IMR-90 (cell line): ENCODE measurements around the gene PATJ. TPM values are rescaled to one million over a fixed set of nuclear protein-coding genes. Genes with fewer than 3 reads are reported as not detected.
A peak's percentile ranks its signal among the peaks of the same experiment; 100 is the strongest.

Experiments
- ATAC-seq: fragments of 200-7000 bp; cut with Tn5 transposase; 2 replicates; pipeline ENCODE4 v1.9.1; 2020; ENCODE audit warnings: low read depth, mild to moderate bottlenecking, moderate library complexity
- BruUV-seq: library from RNA; stranded (reverse); fragments of 400-500 nt; replicated peaks from 2 replicates; lab custom pipeline; 2021; lab: Mats Ljungman, UMichigan
- CTCF ChIA-PET: fragments of 300-600 bp; formaldehyde crosslinking; extraction: SDS; loops from one replicate; lab custom pipeline; 2021; ENCODE audit warnings: antibody characterized with exemption; lab: Yijun Ruan, JAX
- POLR2A ChIA-PET: fragments of 300-600 bp; sonication (Branson Sonifier 250); formaldehyde crosslinking; loops from one replicate; lab custom pipeline; 2022; ENCODE audit warnings: antibody characterized with exemption; ENCODE audit not compliant: unreplicated experiment; lab: Charles Lee
- DNase-seq: peaks from one replicate; pipeline ENCODE4 v3.0.0; 2013
- H2AFZ ChIP-seq: replicated peaks from 2 replicates; pipeline ENCODE3; 2013; ENCODE audit warnings: low read length, mild to moderate bottlenecking; ENCODE audit not compliant: poor library complexity
- H2AK5ac ChIP-seq: 2 replicates; pipeline ENCODE4 v1.6.1; 2013; ENCODE audit warnings: low read depth, low read length, inconsistent platforms
- H2AK9ac ChIP-seq: replicated peaks from 2 replicates; pipeline ENCODE3; 2013; ENCODE audit warnings: mild to moderate bottlenecking, low read depth, low read length, moderate library complexity; ENCODE audit not compliant: poor library complexity
- H2BK120ac ChIP-seq: 2 replicates; pipeline ENCODE4 v1.6.1; 2013; ENCODE audit warnings: low read depth, low read length, inconsistent platforms
- H2BK15ac ChIP-seq: 3 replicates; pipeline ENCODE4 v1.6.1; 2013; ENCODE audit warnings: low read depth, low read length, inconsistent platforms
- H2BK20ac ChIP-seq: 2 replicates; pipeline ENCODE4 v1.6.1; 2013; ENCODE audit warnings: low read depth, mild to moderate bottlenecking, inconsistent platforms, low read length, moderate library complexity
- H2BK5ac ChIP-seq: 2 replicates; pipeline ENCODE4 v1.6.1; 2013; ENCODE audit warnings: mild to moderate bottlenecking, low read depth, low read length, inconsistent platforms; ENCODE audit not compliant: poor library complexity, severe bottlenecking
- H3K14ac ChIP-seq: replicated peaks from 2 replicates; pipeline ENCODE4 v1.6.1; 2013; ENCODE audit warnings: low read depth, low read length, inconsistent platforms
- H3K18ac ChIP-seq: 2 replicates; pipeline ENCODE4 v1.6.1; 2013; ENCODE audit warnings: low read depth, low read length, control low read depth
- H3K23ac ChIP-seq: 2 replicates; pipeline ENCODE4 v1.6.1; 2013; ENCODE audit warnings: low read depth, low read length, inconsistent platforms
- H3K27ac ChIP-seq: 2 replicates; pipeline ENCODE4 v1.5.1; 2013; ENCODE audit warnings: mild to moderate bottlenecking, control low read depth, low read length; ENCODE audit not compliant: insufficient read depth
- H3K27me3 ChIP-seq: 2 replicates; pipeline ENCODE4 v1.6.1; 2013; ENCODE audit warnings: low read length; ENCODE audit not compliant: control insufficient read depth, insufficient read depth
- H3K36me3 ChIP-seq: 2 replicates; pipeline ENCODE4 v1.6.1; 2013; ENCODE audit warnings: low read length, mixed read lengths; ENCODE audit not compliant: control insufficient read depth, insufficient read depth
- H3K4ac ChIP-seq: 2 replicates; pipeline ENCODE4 v1.6.1; 2013; ENCODE audit warnings: low read depth, low read length, inconsistent platforms
- H3K4me1 ChIP-seq: 2 replicates; pipeline ENCODE4 v1.6.1; 2013; ENCODE audit warnings: low read length, mixed read lengths; ENCODE audit not compliant: control insufficient read depth, insufficient read depth
- H3K4me2 ChIP-seq: 2 replicates; pipeline ENCODE4 v1.6.1; 2013; ENCODE audit warnings: low read depth, mild to moderate bottlenecking, control low read depth, low read length, moderate library complexity
- H3K4me3 ChIP-seq: 2 replicates; pipeline ENCODE4 v1.5.1; 2013; ENCODE audit warnings: low read depth, mild to moderate bottlenecking, control low read depth, low read length, moderate library complexity; ENCODE audit not compliant: insufficient read depth
- H3K56ac ChIP-seq: 2 replicates; pipeline ENCODE4 v1.6.1; 2013; ENCODE audit warnings: low read length, inconsistent platforms; ENCODE audit not compliant: insufficient read depth; ENCODE audit errors: extremely low read depth
- H3K79me1 ChIP-seq, 2 experiments: 2 replicates each; pipeline ENCODE4 v1.6.1; 2013; ENCODE audit warnings: low read length in 2 of 2, inconsistent platforms in 1 of 2, low read depth in 1 of 2
- H3K9ac ChIP-seq: 2 replicates; pipeline ENCODE4 v1.6.1; 2013; ENCODE audit warnings: low read depth, low read length, control low read depth
- H3K9me1 ChIP-seq: 2 replicates; pipeline ENCODE4 v1.6.1; 2013; ENCODE audit warnings: low read length, inconsistent platforms; ENCODE audit not compliant: insufficient read depth
- H3K9me3 ChIP-seq: 2 replicates; pipeline ENCODE4 v1.6.1; 2013; ENCODE audit warnings: low read length; ENCODE audit not compliant: control insufficient read depth, insufficient read depth
- H4K20me1 ChIP-seq: 2 replicates; pipeline ENCODE4 v1.6.1; 2013; ENCODE audit warnings: low read length, inconsistent platforms; ENCODE audit not compliant: insufficient read depth
- H4K5ac ChIP-seq: 2 replicates; pipeline ENCODE4 v1.6.1; 2013; ENCODE audit warnings: mild to moderate bottlenecking, low read depth, low read length, control low read depth
- H4K8ac ChIP-seq, 2 experiments: 2 replicates each; pipeline ENCODE4 v1.6.1; 2013; ENCODE audit warnings: low read depth in 2 of 2, low read length in 2 of 2, control low read depth in 1 of 2, inconsistent platforms in 1 of 2
- H4K91ac ChIP-seq: 2 replicates; pipeline ENCODE4 v1.6.1; 2013; ENCODE audit warnings: low read depth, low read length, inconsistent platforms; ENCODE audit not compliant: insufficient read depth
- CEBPB ChIP-seq: IDR thresholded peaks from 2 replicates; pipeline ENCODE4 v1.6.1; 2012; ENCODE audit warnings: low read depth, low read length, improper control_type of control experiment
- RAD21 ChIP-seq: IDR thresholded peaks from 2 replicates; pipeline ENCODE4 v1.6.1; 2012; ENCODE audit warnings: low read length, improper control_type of control experiment
- WGBS, 2 experiments: methylation state at CpG; one replicate each; pipeline versions ENCODE4 v1.1.5 to v1.1.7; 2013; ENCODE audit warnings: missing lambda C conversion rate in 2 of 2; ENCODE audit not compliant: insufficient read length in 1 of 2; ENCODE audit errors: extremely low coverage in 2 of 2; 5-methylcytosine and 5-hydroxymethylcytosine counted together
- dilution Hi-C: fragments of 300-500 bp; cut with HindIII; formaldehyde crosslinking; loops from one replicate; pipeline ENCODE4 v1.14.3; 2018; ENCODE audit warnings: low sequenced_read_pairs; ENCODE audit not compliant: unreplicated experiment
- in situ Hi-C: fragments of 300-500 bp; cut with MboI; formaldehyde crosslinking; loops from 3 replicates; pipeline ENCODE4 v1.14.3; 2019; ENCODE audit warnings: low sequenced_read_pairs, inconsistent platforms, mixed read lengths
- intact Hi-C: fragments of 100-400 bp; cut with micrococcal nuclease; formaldehyde crosslinking; loops from 2 replicates; pipeline ENCODE4 v1.10.0; 2022
- polyA plus RNA-seq, 3 experiments: library from polyadenylated mRNA; depleted of rRNA; stranded (reverse); fragments of >200 nt; gene quantifications; 2 replicates each; pipeline ENCODE4 v1.2.3, GENCODE V29; 2012; ENCODE audit warnings: low replicate concordance in 1 of 3
- total RNA-seq: library from RNA; depleted of rRNA; stranded (reverse); fragments of >200 nt; gene quantifications from 2 replicates; pipeline ENCODE4 v1.2.3, GENCODE V29; 2012

PATJ gene
- total and polyA plus RNA-seq, 2 of the 4 experiments (the other 2 are of a cell fraction) = 2.0 to 3.4 TPM

DNA sequence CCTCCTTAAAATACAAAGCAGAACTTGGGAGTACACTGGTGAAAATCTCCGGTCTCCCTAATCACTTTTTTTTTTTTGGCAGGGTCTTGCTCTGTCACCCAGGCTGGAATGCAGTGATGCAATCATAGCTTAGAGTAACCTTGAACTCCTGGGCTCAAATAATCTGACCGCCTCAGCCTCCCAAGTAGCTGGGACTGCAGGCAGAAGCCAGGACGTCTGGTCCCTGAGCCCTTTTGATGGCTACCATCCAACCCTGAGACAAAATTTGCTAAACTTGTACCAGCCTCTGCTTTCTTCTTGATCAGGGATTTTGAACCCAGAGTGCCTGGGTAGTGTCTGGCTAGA lies 456.5 kb downstream of the PATJ start:
- intact Hi-C loops = no loop called here
- H4K91ac ChIP-seq = no peak overlapping the region
- no peak overlapping the region for H3K23ac ChIP-seq
- 40% methylated on average over 1 of the region's 3 CpGs; no CpG with 5 or more reads in 1 of the 2 experiments for WGBS, 2 experiments
- H2BK20ac ChIP-seq = no peak overlapping the region
- no peaks in the 10 kb centered on the region for H3K9me1 ChIP-seq
- no peak overlapping the region for H2AFZ ChIP-seq
- ChIA-PET CTCF (no interaction called here), POLR2A (no interaction called here)
- H4K20me1 ChIP-seq = no peaks in the 10 kb centered on the region
- no TSS peak for BruUV-seq
- H3K9me3 ChIP-seq = peaks cover 3% of the 10 kb centered on the region
- no peak overlapping the region for H3K14ac ChIP-seq
- DNase-seq (no peak), ATAC-seq (no peak)
- no peaks in the 10 kb centered on the region for H3K4me1 ChIP-seq
- H3K36me3 ChIP-seq = no peaks in the 10 kb centered on the region
- H4K5ac ChIP-seq = no peak overlapping the region
- no peaks in the 10 kb centered on the region for H3K79me1 ChIP-seq
- no peak overlapping the region for H3K27ac ChIP-seq
- no peak overlapping the region for H2AK5ac ChIP-seq
- in situ Hi-C loops = loop anchor here (25.0 kb wide), 1 partner anchor 539 kb away; no protein-coding TSS in a partner anchor
- no peaks in the 10 kb centered on the region; the same call in 1 of the 2 replicates for H3K27me3 ChIP-seq
- H3K9ac ChIP-seq = no peak overlapping the region
- dilution Hi-C loops = no loop called here
- no peak overlapping the region for H3K18ac ChIP-seq
- H4K8ac ChIP-seq = no peak overlapping the region
- no peak overlapping the region for H2BK5ac ChIP-seq
- no peak overlapping the region for H2BK15ac ChIP-seq
- H2AK9ac ChIP-seq = no peak overlapping the region
- H3K4me2 ChIP-seq = no peak overlapping the region
- no peak for TF ChIP-seq RAD21
- TF ChIP-seq CEBPB = 0 out of 2 replicates have a peak, but pooled peaks have one; percentile 12
- no peak overlapping the region for H3K4me3 ChIP-seq
- no peak overlapping the region for H2BK120ac ChIP-seq
- no peak overlapping the region for H3K56ac ChIP-seq
- H3K4ac ChIP-seq = no peak overlapping the region
